T-cell (primary cell): Measurements from ENCODE around the gene NSUN4. TPM values are rescaled to one million over a fixed set of nuclear protein-coding genes. Genes with fewer than 3 reads are reported as not detected.
"Not testable (repeated sequence)": the region's sequence is repeated elsewhere in the genome, so short reads cannot be mapped to it uniquely, and the experiment has no call there.

ENCODE experiments used
- ATAC-seq, 4 experiments: fragments of 200-7000 bp in 3 of 4; fragments of 150-1000 bp in 1 of 4; cut with Tn5 transposase; replicated peaks in 1 of 4; 1 replicate in 3 of 4; 2 replicates in 1 of 4; pipeline ENCODE4 v1.10.0; 2021; ENCODE audit warnings: moderate library complexity in 3 of 4, mild to moderate bottlenecking in 2 of 4, moderate number of reproducible peaks in 1 of 4
- CTCF ChIA-PET, 2 donors: fragments of 300-600 bp; sonication (Branson Sonifier 250); formaldehyde crosslinking; loops; one replicate each; lab custom pipeline; 2022; ENCODE audit warnings: antibody characterized with exemption in 2 of 2; lab: Charles Lee
- POLR2A ChIA-PET, 2 donors: fragments of 300-600 bp; sonication (Branson Sonifier 250); formaldehyde crosslinking; loops; one replicate each; lab custom pipeline; 2022; ENCODE audit warnings: antibody characterized with exemption in 2 of 2; lab: Charles Lee
- DNase-seq, 35 experiments: peaks; one replicate each; pipeline versions ENCODE4 v3.0.0 to v3.0.0-alpha.2; 2013 to 2023
- H3K27ac ChIP-seq: one replicate; pipeline ENCODE4 v1.5.1; 2013; ENCODE audit warnings: low read length
- H3K27me3 ChIP-seq, 2 experiments: replicated peaks in 1 of 2; 1 replicate in 1 of 2; 2 replicates in 1 of 2; pipeline versions ENCODE4 v1.6.1 to v1.7.0; 2013; ENCODE audit warnings: low read length in 1 of 2, mixed read lengths in 1 of 2; ENCODE audit not compliant: control insufficient read depth in 2 of 2, insufficient read depth in 2 of 2; ENCODE audit errors: extremely low read depth in 1 of 2
- H3K36me3 ChIP-seq, 2 donors: 1 replicate in 1 of 2; 2 replicates in 1 of 2; pipeline versions ENCODE4 v1.6.1 to v1.7.0; 2013; ENCODE audit warnings: low read length in 1 of 2; ENCODE audit not compliant: control insufficient read depth in 2 of 2, insufficient read depth in 1 of 2; ENCODE audit errors: extremely low read depth in 1 of 2
- H3K4me1 ChIP-seq, 2 experiments: 1 replicate in 1 of 2; 2 replicates in 1 of 2; pipeline versions ENCODE4 v1.6.1 to v1.7.0; 2013; ENCODE audit warnings: low read length in 2 of 2, mixed read lengths in 1 of 2; ENCODE audit not compliant: insufficient read depth in 2 of 2, control insufficient read depth in 1 of 2; ENCODE audit errors: extremely low read depth in 1 of 2
- H3K4me3 ChIP-seq, 2 donors: 1 replicate in 1 of 2; 2 replicates in 1 of 2; pipeline versions ENCODE4 v1.5.1 to v1.7.0; 2013; ENCODE audit warnings: mild to moderate bottlenecking in 2 of 2, low read length in 1 of 2, moderate library complexity in 1 of 2; ENCODE audit not compliant: control insufficient read depth in 1 of 2; ENCODE audit errors: extremely low read depth in 1 of 2
- H3K9me3 ChIP-seq: 2 replicates; pipeline ENCODE4 v1.7.0; 2013
- H3K27ac Mint-ChIP-seq, 2 donors: one replicate each; pipeline ENCODE4 v1.8.0; 2020 to 2021; ENCODE audit warnings: mild to moderate bottlenecking in 2 of 2, mixed read lengths in 2 of 2
- H3K27me3 Mint-ChIP-seq, 2 donors: one replicate each; pipeline ENCODE4 v1.8.0; 2021 to 2022; ENCODE audit warnings: mixed read lengths in 2 of 2
- H3K36me3 Mint-ChIP-seq: one replicate; pipeline ENCODE4 v1.8.0; 2021; ENCODE audit warnings: mixed read lengths
- H3K4me1 Mint-ChIP-seq, 3 donors: one replicate each; pipeline ENCODE4 v1.8.0; 2020 to 2022; ENCODE audit warnings: mixed read lengths in 3 of 3, mild to moderate bottlenecking in 1 of 3
- H3K4me3 Mint-ChIP-seq, 3 donors: one replicate each; pipeline ENCODE4 v1.8.0; 2020 to 2022; ENCODE audit warnings: mild to moderate bottlenecking in 3 of 3, mixed read lengths in 3 of 3, moderate library complexity in 3 of 3
- H3K9me3 Mint-ChIP-seq, 3 donors: one replicate each; pipeline ENCODE4 v1.8.0; 2020 to 2022; ENCODE audit warnings: mixed read lengths in 3 of 3
- whole genome bisulfite sequencing: methylation state at CpG from one replicate; pipeline ENCODE4 v1.1.5; 2013; ENCODE audit warnings: missing lambda C conversion rate; ENCODE audit not compliant: insufficient coverage; 5-methylcytosine and 5-hydroxymethylcytosine counted together
- total RNA-seq, 35 experiments: library from RNA in 6 of 35; stranded (reverse) in 6 of 35; fragments of 120-200 nt in 1 of 35; gene quantifications; one replicate each; pipeline versions ENCODE4 v1.2.1 to v1.2.4 and lab custom pipeline; 2013 to 2026

NSUN4 gene
- total RNA-seq, 5 donors from 2014 or later (not counting 1 experiment from before 2014, with no cell fraction given) = 24.4 to 29.3 (median 25.0) TPM

- H3K4me1 Mint-ChIP-seq, H3K27ac ChIP-seq, H3K4me3 ChIP-seq, H3K27me3 Mint-ChIP-seq, DNase-seq, H3K4me1 ChIP-seq, H3K4me3 Mint-ChIP-seq, ATAC-seq, H3K9me3 Mint-ChIP-seq, H3K27me3 ChIP-seq, H3K27ac Mint-ChIP-seq, H3K9me3 ChIP-seq, CTCF ChIA-PET: not testable (repeated sequence)
- H3K36me3 Mint-ChIP-seq = peaks cover 34% of the 10 kb centered on the region
- 100% methylated on average over 3 of the region's 8 CpGs for WGBS
- POLR2A ChIA-PET = interaction anchor here (0.6 kb wide), 2 partner anchors 115 to 421 kb away, joined by 7 to 11 read pairs; no protein-coding TSS in a partner anchor
- peaks cover 0 to 43% of the 10 kb centered on the region in 2 donors for H3K36me3 ChIP-seq
Observed at GRCh38 chr1:46367701-46368100, 27.1 kb downstream of the NSUN4 start.

- H3K36me3 Mint-ChIP-seq = peaks cover 33% of the 10 kb centered on the region
- no peak overlapping the region for H3K27ac ChIP-seq
- ATAC-seq = no peak
- H3K36me3 ChIP-seq = peaks cover 0 to 34% of the 10 kb centered on the region in 2 donors
- H3K4me3 ChIP-seq = no peak overlapping the region
- no peaks in the 10 kb centered on the region for H3K9me3 Mint-ChIP-seq
- H3K27me3 ChIP-seq = no peaks in the 10 kb centered on the region
- no peak for DNase-seq
- 90% methylated on average over 2 of the region's 2 CpGs for WGBS
- CTCF ChIA-PET = no interaction called here
- no peaks in the 10 kb centered on the region for H3K4me1 ChIP-seq
- POLR2A ChIA-PET = no interaction called here
- H3K4me3 Mint-ChIP-seq = no peak overlapping the region
- H3K27ac Mint-ChIP-seq = no peak overlapping the region
- H3K9me3 ChIP-seq = no peaks in the 10 kb centered on the region
- H3K27me3 Mint-ChIP-seq = no peaks in the 10 kb centered on the region
- H3K4me1 Mint-ChIP-seq = no peaks in the 10 kb centered on the region
Observed at GRCh38 chr1:46368791-46369190, 28.2 kb downstream of the NSUN4 start.

- Histone ChIP-seq H3K4me3 (no peak overlapping the region), H3K9me3 (no peaks in the 10 kb centered on the region), H3K27ac (no peak overlapping the region), H3K27me3 (no peaks in the 10 kb centered on the region), H3K36me3 (peaks cover 0 to 27% of the 10 kb centered on the region in 2 donors), H3K4me1 (no peaks in the 10 kb centered on the region)
- no peak for ATAC-seq
- CTCF ChIA-PET = no interaction called here
- H3K4me3 Mint-ChIP-seq = no peak overlapping the region
- H3K4me1 Mint-ChIP-seq = no peaks in the 10 kb centered on the region
- POLR2A ChIA-PET = no interaction called here
- no peak for DNase-seq
- no peaks in the 10 kb centered on the region for H3K27me3 Mint-ChIP-seq
- WGBS = 80% methylated on average over 2 of the region's 4 CpGs
- H3K9me3 Mint-ChIP-seq = no peaks in the 10 kb centered on the region
- peaks cover 33% of the 10 kb centered on the region for H3K36me3 Mint-ChIP-seq
- no peak overlapping the region for H3K27ac Mint-ChIP-seq
Observed at GRCh38 chr1:46369542-46370213, 29.1 kb downstream of the NSUN4 start.

GRCh38 chr1:46370214-46370633, 29.6 kb downstream of the NSUN4 start:
- Mint-ChIP-seq H3K9me3 (no peaks in the 10 kb centered on the region), H3K4me3 (no peak overlapping the region), H3K36me3 (peaks cover 29% of the 10 kb centered on the region), H3K4me1 (no peaks in the 10 kb centered on the region), H3K27me3 (no peaks in the 10 kb centered on the region), H3K27ac (no peak overlapping the region)
- ChIA-PET POLR2A (no interaction called here), CTCF (no interaction called here)
- WGBS = 75% methylated on average over 1 of the region's 3 CpGs
- no peak overlapping the region for H3K27ac ChIP-seq
- ATAC-seq = no peak
- H3K9me3 ChIP-seq = no peaks in the 10 kb centered on the region
- no peak overlapping the region for H3K4me3 ChIP-seq
- no peaks in the 10 kb centered on the region for H3K27me3 ChIP-seq
- peaks cover 0 to 22% of the 10 kb centered on the region in 2 donors for H3K36me3 ChIP-seq
- no peak for DNase-seq
- no peaks in the 10 kb centered on the region for H3K4me1 ChIP-seq

GRCh38 chr1:46372431-46372830, 31.8 kb downstream of the NSUN4 start:
- Mint-ChIP-seq H3K4me3 (no peak overlapping the region), H3K27me3 (no peaks in the 10 kb centered on the region), H3K4me1 (no peaks in the 10 kb centered on the region), H3K27ac (no peak overlapping the region), H3K9me3 (no peaks in the 10 kb centered on the region), H3K36me3 (peaks cover 23% of the 10 kb centered on the region)
- ATAC-seq = no peak
- POLR2A ChIA-PET = no interaction called here
- CTCF ChIA-PET = no interaction called here
- Histone ChIP-seq H3K27ac (no peak overlapping the region), H3K4me1 (no peaks in the 10 kb centered on the region), H3K4me3 (no peak overlapping the region), H3K36me3 (peaks cover 0 to 13% of the 10 kb centered on the region in 2 donors), H3K9me3 (no peaks in the 10 kb centered on the region), H3K27me3 (no peaks in the 10 kb centered on the region)
- 100% methylated on average over 1 of the region's 1 CpG for WGBS
- no peak for DNase-seq

- Mint-ChIP-seq H3K27ac (no peak overlapping the region), H3K4me1 (no peaks in the 10 kb centered on the region), H3K36me3 (peaks cover 15% of the 10 kb centered on the region), H3K27me3 (no peaks in the 10 kb centered on the region), H3K4me3 (no peak overlapping the region), H3K9me3 (peaks cover 0 to 7% (median 6%) of the 10 kb centered on the region in 3 donors)
- H3K9me3 ChIP-seq = no peaks in the 10 kb centered on the region
- ATAC-seq (no peak), DNase-seq (no peak)
- no peak overlapping the region for H3K27ac ChIP-seq
- no CpG with 5 or more reads among the region's 1 CpG for WGBS
- no peaks in the 10 kb centered on the region for H3K27me3 ChIP-seq
- no peak overlapping the region for H3K4me3 ChIP-seq
- ChIA-PET POLR2A (no interaction called here), CTCF (no interaction called here)
- no peaks in the 10 kb centered on the region for H3K36me3 ChIP-seq
- H3K4me1 ChIP-seq = no peaks in the 10 kb centered on the region
Observed at GRCh38 chr1:46379996-46380395, 39.4 kb downstream of the NSUN4 start.
